GM23338 (cell line): ENCODE measurements around the gene MAP1LC3B. TPM values are rescaled to one million over a fixed set of nuclear protein-coding genes. Genes with fewer than 3 reads are reported as not detected.

ENCODE experiments used
- ATAC-seq: fragments of 200-7000 bp; cut with Tn5 transposase; 3 replicates; pipeline ENCODE4 v1.9.1; 2020
- DNase-seq: peaks from one replicate; pipeline ENCODE4 v3.0.0-alpha.2; 2015; ENCODE audit warnings: low spot score
- H2AFZ ChIP-seq: fragments of 200-600 bp; sonication (generic); 2 replicates; pipeline ENCODE4 v1.8.0; 2016; ENCODE audit warnings: antibody characterized with exemption, mild to moderate bottlenecking, moderate library complexity
- H3F3A ChIP-seq: fragments of 200-600 bp; sonication (generic); replicated peaks from 2 replicates; pipeline ENCODE4 v1.8.0; 2017; ENCODE audit warnings: antibody characterized with exemption, mixed run types, low read depth
- H3K27ac ChIP-seq: fragments of 200-600 bp; sonication (generic); 2 replicates; pipeline ENCODE4 v1.6.1; 2016; ENCODE audit warnings: low read depth
- H3K27me3 ChIP-seq: fragments of 200-600 bp; sonication (generic); 2 replicates; pipeline ENCODE4 v1.8.0; 2016; ENCODE audit warnings: mild to moderate bottlenecking, mixed run types, moderate library complexity; ENCODE audit not compliant: insufficient read depth
- H3K36me3 ChIP-seq: fragments of 200-600 bp; sonication (generic); 2 replicates; pipeline ENCODE4 v1.8.0; 2016; ENCODE audit warnings: mild to moderate bottlenecking; ENCODE audit not compliant: insufficient read depth
- H3K4me1 ChIP-seq: fragments of 200-600 bp; sonication (generic); 2 replicates; pipeline ENCODE4 v1.8.0; 2016; ENCODE audit warnings: mild to moderate bottlenecking, moderate library complexity; ENCODE audit not compliant: insufficient read depth
- H3K4me2 ChIP-seq: fragments of 200-600 bp; sonication (generic); 2 replicates; pipeline ENCODE4 v1.7.1; 2017; ENCODE audit warnings: mixed run types
- H3K4me3 ChIP-seq: fragments of 200-600 bp; sonication (generic); 2 replicates; pipeline ENCODE4 v1.6.1; 2016; ENCODE audit warnings: mixed run types
- H3K79me2 ChIP-seq: fragments of 200-600 bp; sonication (generic); replicated peaks from 2 replicates; pipeline ENCODE4 v1.8.0; 2017; ENCODE audit warnings: mild to moderate bottlenecking; ENCODE audit not compliant: insufficient read depth
- H3K9me2 ChIP-seq: fragments of 200-600 bp; sonication (generic); 2 replicates; pipeline ENCODE4 v1.8.0; 2017; ENCODE audit not compliant: insufficient read depth
- H4K20me1 ChIP-seq: fragments of 200-600 bp; sonication (generic); replicated peaks from 2 replicates; pipeline ENCODE4 v1.8.0; 2017; ENCODE audit warnings: mild to moderate bottlenecking; ENCODE audit not compliant: insufficient read depth
- H3K27ac Mint-ChIP-seq: 2 replicates; pipeline ENCODE4 v1.8.0; 2020; ENCODE audit warnings: inconsistent platforms, mild to moderate bottlenecking, moderate library complexity, mixed read lengths
- H3K27me3 Mint-ChIP-seq: 3 replicates; pipeline ENCODE4 v1.8.0; 2022; ENCODE audit warnings: low read depth, mild to moderate bottlenecking, moderate library complexity, mixed read lengths, inconsistent platforms; ENCODE audit not compliant: insufficient read depth, poor library complexity
- H3K36me3 Mint-ChIP-seq: 3 replicates; pipeline ENCODE4 v1.8.0; 2021; ENCODE audit warnings: low read depth, mild to moderate bottlenecking, inconsistent platforms, moderate library complexity, mixed read lengths
- H3K4me1 Mint-ChIP-seq: 3 replicates; pipeline ENCODE4 v1.8.0; 2020; ENCODE audit warnings: mild to moderate bottlenecking, inconsistent platforms, mixed read lengths
- H3K4me3 Mint-ChIP-seq: 3 replicates; pipeline ENCODE4 v1.8.0; 2021; ENCODE audit warnings: moderate library complexity, mild to moderate bottlenecking, inconsistent platforms, mixed read lengths
- H3K9me3 Mint-ChIP-seq: 3 replicates; pipeline ENCODE4 v1.8.0; 2020; ENCODE audit warnings: moderate library complexity, mild to moderate bottlenecking, inconsistent platforms, mixed read lengths
- CREB1 ChIP-seq: fragments of 250-450 bp; sonication (Bioruptor Pico); IDR thresholded peaks from 2 replicates; pipeline ENCODE4 v1.5.0; 2020; ENCODE audit warnings: low read depth, mild to moderate bottlenecking, moderate library complexity
- CTCF ChIP-seq, 2 experiments: fragments of 200-600 bp in 1 of 2; sonication (generic) in 1 of 2; conservative IDR thresholded peaks; 2 replicates each; pipeline versions ENCODE4 v1.5.1 to v1.6.1; 2016 to 2017; ENCODE audit warnings: antibody characterized with exemption in 2 of 2, low read depth in 2 of 2, mild to moderate bottlenecking in 2 of 2, moderate library complexity in 1 of 2
- ETS1 ChIP-seq: IDR thresholded peaks from 2 replicates; pipeline ENCODE4 v1.6.1; 2016; ENCODE audit warnings: antibody characterized with exemption
- EZH2 ChIP-seq: fragments of 200-600 bp; sonication (generic); IDR thresholded peaks from one replicate; pipeline ENCODE4 v1.8.0; 2017; ENCODE audit warnings: antibody characterized with exemption, mild to moderate bottlenecking, low read depth; ENCODE audit not compliant: unreplicated experiment
- EZH2phosphoT487 ChIP-seq: fragments of 200-600 bp; sonication (generic); IDR thresholded peaks from one replicate; pipeline ENCODE4 v1.8.1; 2018; ENCODE audit warnings: antibody characterized with exemption; ENCODE audit not compliant: unreplicated experiment
- JUNB ChIP-seq: IDR thresholded peaks from one replicate; pipeline ENCODE4 v1.6.1; 2016; ENCODE audit warnings: antibody characterized with exemption; ENCODE audit not compliant: unreplicated experiment
- NANOG ChIP-seq: IDR thresholded peaks from 2 replicates; pipeline ENCODE4 v1.6.1; 2016; ENCODE audit warnings: antibody characterized with exemption, borderline replicate concordance
- POLR2AphosphoS5 ChIP-seq: IDR thresholded peaks from 2 replicates; pipeline ENCODE4 v1.6.1; 2016; ENCODE audit warnings: antibody characterized with exemption, low read depth
- REST ChIP-seq: IDR thresholded peaks from one replicate; pipeline ENCODE4 v1.6.1; 2018; ENCODE audit warnings: antibody characterized with exemption; ENCODE audit not compliant: unreplicated experiment
- STAT1 ChIP-seq: IDR thresholded peaks from one replicate; pipeline ENCODE4 v1.6.1; 2016; ENCODE audit warnings: antibody characterized with exemption; ENCODE audit not compliant: unreplicated experiment
- ZNF114 ChIP-seq: fragments of 250-450 bp; sonication (Bioruptor Pico); IDR thresholded peaks from 2 replicates; pipeline ENCODE4 v1.5.0; 2020; ENCODE audit warnings: mild to moderate bottlenecking, moderate library complexity
- ZNF331 ChIP-seq: fragments of 250-450 bp; sonication (Bioruptor Pico); IDR thresholded peaks from 2 replicates; pipeline ENCODE4 v1.5.0; 2020; ENCODE audit warnings: low read depth, mild to moderate bottlenecking, moderate library complexity
- ZNF462 ChIP-seq: fragments of 250-450 bp; sonication (Bioruptor Pico); IDR thresholded peaks from 2 replicates; pipeline ENCODE4 v1.5.0; 2020; ENCODE audit warnings: mild to moderate bottlenecking, moderate library complexity
- polyA plus RNA-seq: library from polyadenylated mRNA; unstranded; fragments of >200 nt; fragmentation: Nextera tagmentation; extraction: Ambion mirVana; gene quantifications from 2 replicates; pipeline ENCODE4 v1.2.1, GENCODE V29; 2016
- total RNA-seq: library from RNA; depleted of rRNA; stranded (reverse); fragments of >200 nt; shearing (Covaris generic); gene quantifications from 2 replicates; pipeline ENCODE4 v1.2.3, GENCODE V29; 2014

MAP1LC3B gene
- total and polyA plus RNA-seq, 2 experiments from 2014 or later, result 35.9 to 80.2 TPM

GRCh38 chr16:87348616-87349157 lies 43.4 kb upstream of the MAP1LC3B start:
- Histone ChIP-seq H3K9me2 (no peaks in the 10 kb centered on the region), H3K4me2 (no peak overlapping the region), H3K79me2 (peaks cover 12% of the 10 kb centered on the region; the same call in 1 of the 2 replicates), H3K27me3 (no peaks in the 10 kb centered on the region), H3K4me1 (no peaks in the 10 kb centered on the region), H3F3A (no peaks in the 10 kb centered on the region), H3K4me3 (no peak overlapping the region), H4K20me1 (peaks cover 11% of the 10 kb centered on the region; the same call in 1 of the 2 replicates), H2AFZ (no peak overlapping the region), H3K27ac (no peak overlapping the region), H3K36me3 (no peaks in the 10 kb centered on the region; the same call in 1 of the 2 replicates)
- no peak for DNase-seq
- H3K27ac Mint-ChIP-seq, result no peak overlapping the region
- peaks cover 13% of the 10 kb centered on the region for H3K4me1 Mint-ChIP-seq
- H3K9me3 Mint-ChIP-seq, result no peaks in the 10 kb centered on the region; the same call in 2 of the 3 replicates
- peaks cover 14% of the 10 kb centered on the region for H3K27me3 Mint-ChIP-seq
- TF ChIP-seq EZH2phosphoT487 (no peak), REST (no peak), CTCF (conservative IDR thresholded peaks at IDR 0.05; ENCODE audit: low read depth in 2 of 2) (no peak), EZH2 (no peak), ZNF114 (no peak), ZNF331 (no peak), ZNF462 (CRISPR knock-in tag) (no peak), JUNB (no peak), POLR2AphosphoS5 (no peak), ETS1 (no peak), NANOG (no peak), CREB1 (CRISPR knock-in tag) (no peak), STAT1 (no peak)
- peaks cover 7% of the 10 kb centered on the region for H3K36me3 Mint-ChIP-seq
- ATAC-seq, result no peak
- H3K4me3 Mint-ChIP-seq, result no peak overlapping the region
